ENCODE data around the gene CAMK4.
"Not testable (repeated sequence)": the region's sequence is repeated elsewhere in the genome, so short reads cannot be mapped to it uniquely, and the experiment has no call there.

CAMK4 gene

DNA sequence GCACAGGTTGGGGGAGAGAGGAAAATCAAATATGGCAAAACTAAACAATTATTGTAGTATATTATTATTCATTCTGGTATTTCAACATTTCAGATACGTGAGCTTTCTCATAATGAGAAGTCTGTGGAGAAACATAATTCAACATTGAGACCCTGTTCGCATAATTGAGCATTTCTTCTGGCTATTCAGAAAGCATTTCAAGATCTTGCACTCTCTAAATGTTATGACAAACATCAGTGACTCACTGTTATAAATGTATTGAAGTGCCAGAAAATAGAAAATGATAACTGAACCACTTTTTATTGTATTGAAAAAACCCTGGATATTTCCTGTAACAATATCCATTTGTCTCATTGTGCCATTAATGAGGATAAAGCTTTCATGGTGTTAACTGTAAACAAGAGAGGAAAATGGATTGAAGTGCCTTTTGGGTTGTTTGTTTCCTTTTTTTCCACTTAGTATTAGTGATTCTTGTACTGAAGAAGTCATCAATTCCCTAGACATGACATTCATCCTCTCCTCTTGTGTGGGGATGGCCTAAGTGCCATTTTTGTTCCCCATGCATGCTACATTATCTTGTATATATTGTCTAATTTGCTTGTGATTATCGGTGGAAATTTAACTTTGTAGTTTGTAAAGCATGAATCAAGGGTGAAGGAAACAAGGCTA lies 124.6 kb downstream of the CAMK4 start:
- H3K27ac Mint-ChIP-seq = peak overlapping the region; percentile 51
- peaks cover 52% of the 10 kb centered on the region for H3K4me1 Mint-ChIP-seq (ENCODE audit: low read depth)
- H3K27me3 Mint-ChIP-seq = no peaks in the 10 kb centered on the region
- H3K36me3 Mint-ChIP-seq = peaks cover 29% of the 10 kb centered on the region
- peaks cover 3% of the 10 kb centered on the region for H3K9me3 Mint-ChIP-seq (ENCODE audit: low read depth)
- H3K4me3 Mint-ChIP-seq = no peak overlapping the region

DNA sequence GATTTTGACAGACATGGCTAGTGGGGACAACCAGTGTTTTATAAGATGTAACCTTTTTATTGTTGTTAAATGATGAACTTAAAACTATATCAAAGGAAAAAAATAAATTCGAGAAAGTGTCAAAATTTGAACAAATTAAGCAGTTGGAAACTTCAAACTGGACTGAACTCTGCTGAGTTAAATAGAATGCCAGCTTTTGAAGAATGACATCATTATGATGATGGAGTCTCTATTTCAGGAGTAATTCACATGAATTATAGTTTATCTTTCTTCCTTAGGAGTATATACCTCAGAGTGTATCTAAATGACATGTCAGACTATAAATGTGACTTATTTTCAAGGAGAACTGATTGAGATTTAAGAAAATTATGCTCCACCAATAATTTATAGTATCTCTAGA lies 125.2 kb downstream of the CAMK4 start:
- Mint-ChIP-seq H3K27ac (peak overlapping the region; percentile 51), H3K36me3 (peaks cover 33% of the 10 kb centered on the region), H3K4me3 (no peak overlapping the region), H3K9me3 (ENCODE audit: low read depth) (peaks cover 6% of the 10 kb centered on the region), H3K27me3 (no peaks in the 10 kb centered on the region), H3K4me1 (ENCODE audit: low read depth) (peaks cover 53% of the 10 kb centered on the region)

DNA sequence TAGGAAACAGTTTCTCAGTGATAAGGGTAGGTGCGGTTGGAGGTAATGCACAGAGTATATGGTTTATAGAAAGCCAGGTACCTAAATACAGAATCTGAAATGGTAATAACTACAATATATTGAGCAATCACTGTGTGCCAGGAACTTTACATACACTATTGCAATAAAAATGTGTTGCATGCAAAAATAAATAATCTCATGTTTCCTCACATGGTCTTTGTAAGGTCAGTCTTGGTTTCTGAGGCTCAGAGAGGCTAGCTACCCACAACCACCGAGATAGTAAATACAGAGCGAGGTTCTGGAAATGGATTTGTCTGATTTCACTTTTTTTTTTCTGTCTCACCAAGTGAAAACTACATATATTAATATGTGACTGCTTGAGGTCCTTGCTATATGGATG lies 128.9 kb downstream of the CAMK4 start:
- no peak overlapping the region for H3K4me3 Mint-ChIP-seq
- H3K36me3 Mint-ChIP-seq = peaks cover 28% of the 10 kb centered on the region
- H3K9me3 Mint-ChIP-seq (ENCODE audit: low read depth) = peaks cover 6% of the 10 kb centered on the region
- H3K4me1 Mint-ChIP-seq (ENCODE audit: low read depth) = peaks cover 41% of the 10 kb centered on the region
- H3K27me3 Mint-ChIP-seq = no peaks in the 10 kb centered on the region
- H3K27ac Mint-ChIP-seq = peak overlapping the region; percentile 1

DNA sequence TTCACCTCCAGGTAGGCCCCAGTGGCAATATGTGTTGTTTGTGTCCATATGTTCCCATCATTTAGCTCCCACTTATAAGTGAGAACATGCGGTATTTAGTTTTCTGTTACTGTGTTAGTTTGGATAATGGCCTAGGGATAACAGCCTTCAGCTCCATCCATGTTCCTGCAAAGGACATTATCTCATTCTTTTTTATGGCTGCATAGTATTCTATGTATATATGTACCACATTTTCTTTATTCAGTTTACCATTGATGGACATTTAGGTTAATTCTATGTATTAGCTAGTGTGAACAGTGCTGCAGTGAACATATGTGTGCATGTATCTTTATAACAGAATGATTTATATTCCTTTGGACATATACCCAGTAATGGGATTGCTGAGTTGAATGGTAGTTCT lies 134.5 kb downstream of the CAMK4 start:
- not testable (repeated sequence) for H3K9me3 Mint-ChIP-seq (ENCODE audit: low read depth); H3K4me3 Mint-ChIP-seq; H3K27me3 Mint-ChIP-seq
- peak overlapping the region; percentile 58 for H3K27ac Mint-ChIP-seq
- peaks cover 32% of the 10 kb centered on the region for H3K36me3 Mint-ChIP-seq
- H3K4me1 Mint-ChIP-seq (ENCODE audit: low read depth) = peaks cover 47% of the 10 kb centered on the region

DNA sequence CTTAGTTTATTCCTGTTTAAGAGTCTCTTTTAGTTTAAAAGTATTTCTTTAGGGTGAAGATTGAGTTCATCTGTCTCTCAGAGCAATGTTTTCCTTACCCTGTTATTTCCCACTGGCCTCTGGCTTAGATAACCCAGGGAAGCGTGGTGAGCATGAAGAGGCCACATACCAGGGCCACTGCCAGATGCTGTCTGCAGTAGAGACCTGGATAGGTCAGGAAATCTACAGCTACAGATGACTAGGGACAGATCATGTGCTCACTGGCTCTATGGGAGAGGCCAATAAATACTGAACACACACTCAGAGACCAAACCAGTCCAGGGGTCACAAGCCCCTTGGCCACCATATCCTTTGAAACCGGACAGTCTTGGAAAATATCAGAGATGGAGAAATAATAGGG lies 136.0 kb downstream of the CAMK4 start:
- Mint-ChIP-seq H3K4me1 (ENCODE audit: low read depth) (peaks cover 53% of the 10 kb centered on the region), H3K36me3 (peaks cover 31% of the 10 kb centered on the region), H3K27ac (no peak overlapping the region), H3K9me3 (ENCODE audit: low read depth) (peaks cover 3% of the 10 kb centered on the region), H3K27me3 (no peaks in the 10 kb centered on the region), H3K4me3 (no peak overlapping the region)

DNA sequence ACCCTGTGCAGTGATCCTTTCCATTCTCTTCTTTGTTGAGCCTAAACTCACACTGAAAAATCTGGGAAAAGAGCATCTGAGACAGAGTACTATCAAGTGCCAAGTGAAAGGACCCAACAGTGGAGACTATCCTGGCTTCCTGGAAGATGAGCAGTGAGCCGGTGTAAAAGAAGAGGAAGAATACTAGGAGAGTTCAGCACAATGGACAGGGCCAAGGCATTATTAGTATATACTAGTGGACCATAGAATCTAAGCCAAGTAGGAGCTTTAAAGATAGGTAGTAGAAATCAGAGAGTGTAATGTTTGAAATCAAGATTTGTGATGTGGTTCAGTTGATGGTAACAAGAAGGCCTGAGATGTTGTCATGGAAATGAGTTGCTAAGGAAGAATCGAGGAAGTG lies 140.8 kb downstream of the CAMK4 start:
- H3K27me3 Mint-ChIP-seq = no peaks in the 10 kb centered on the region
- peaks cover 3% of the 10 kb centered on the region for H3K9me3 Mint-ChIP-seq (ENCODE audit: low read depth)
- H3K27ac Mint-ChIP-seq = peak overlapping the region; percentile 16
- peaks cover 28% of the 10 kb centered on the region for H3K36me3 Mint-ChIP-seq
- H3K4me3 Mint-ChIP-seq = no peak overlapping the region
- peaks cover 66% of the 10 kb centered on the region for H3K4me1 Mint-ChIP-seq (ENCODE audit: low read depth)

DNA sequence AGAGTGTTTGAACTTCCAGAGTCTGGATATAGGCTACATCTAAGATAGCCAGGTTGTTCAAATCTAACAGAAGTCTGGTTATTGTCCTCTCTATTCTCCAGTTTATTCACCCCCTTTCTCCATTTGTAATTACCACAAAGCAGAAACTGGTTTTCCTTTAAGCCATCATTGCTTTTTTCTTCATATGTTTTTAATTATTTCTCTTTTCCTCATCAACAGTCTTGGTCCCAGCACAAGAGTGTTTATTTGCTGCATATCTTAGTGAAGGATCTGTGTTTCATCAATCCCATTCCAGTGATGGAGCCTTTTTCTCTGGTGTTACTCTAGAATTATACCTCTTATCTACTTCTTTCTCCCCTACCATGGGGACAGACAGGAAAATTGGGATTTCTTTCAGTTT lies 142.2 kb downstream of the CAMK4 start:
- no peaks in the 10 kb centered on the region for H3K27me3 Mint-ChIP-seq
- peaks cover 59% of the 10 kb centered on the region for H3K4me1 Mint-ChIP-seq (ENCODE audit: low read depth)
- H3K9me3 Mint-ChIP-seq (ENCODE audit: low read depth) = peaks cover 3% of the 10 kb centered on the region
- H3K27ac Mint-ChIP-seq = no peak overlapping the region
- H3K4me3 Mint-ChIP-seq = no peak overlapping the region
- H3K36me3 Mint-ChIP-seq = peaks cover 35% of the 10 kb centered on the region

DNA sequence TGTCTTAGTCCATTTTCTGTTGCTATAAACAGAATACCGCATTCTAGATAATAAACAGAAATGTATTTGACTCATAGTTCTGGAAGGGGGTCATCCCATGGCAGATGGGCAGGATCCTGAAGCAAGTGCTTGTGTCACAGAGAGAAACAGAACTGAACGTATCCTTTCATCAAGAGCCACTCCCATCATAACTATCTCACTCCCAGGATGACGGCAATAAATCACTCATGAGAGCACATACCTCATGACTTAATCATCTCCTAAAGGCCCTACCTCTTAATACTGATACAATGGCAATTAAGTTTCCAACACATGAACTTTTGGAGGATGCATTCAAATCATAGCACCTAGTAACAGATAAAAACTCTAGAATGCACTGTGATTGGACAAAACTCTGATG lies 142.9 kb downstream of the CAMK4 start:
- Mint-ChIP-seq H3K4me1 (ENCODE audit: low read depth) (peaks cover 59% of the 10 kb centered on the region), H3K27ac (peak overlapping the region; percentile 19), H3K9me3 (ENCODE audit: low read depth) (peaks cover 3% of the 10 kb centered on the region), H3K27me3 (no peaks in the 10 kb centered on the region), H3K4me3 (no peak overlapping the region), H3K36me3 (peaks cover 37% of the 10 kb centered on the region)

DNA sequence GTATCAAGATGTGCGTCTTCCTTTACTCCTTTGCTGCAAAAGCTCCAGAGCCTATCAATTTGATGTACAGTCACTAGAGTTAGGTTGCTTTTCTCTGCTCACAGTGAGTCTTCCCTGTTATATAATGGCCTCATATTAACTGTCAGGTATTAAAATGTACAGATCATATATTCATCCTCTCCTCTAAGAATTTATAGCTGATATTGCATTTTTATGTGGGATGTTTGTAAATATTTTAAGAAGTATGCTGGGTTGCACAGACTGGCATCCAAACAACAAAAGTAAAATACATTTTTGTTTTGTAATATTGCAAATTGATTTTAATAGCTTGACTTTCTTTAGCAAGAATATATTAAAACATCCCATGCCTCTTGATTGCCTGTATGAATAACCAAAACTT lies 148.6 kb downstream of the CAMK4 start:
- Mint-ChIP-seq H3K4me3 (no peak overlapping the region), H3K27ac (no peak overlapping the region), H3K27me3 (no peaks in the 10 kb centered on the region), H3K9me3 (ENCODE audit: low read depth) (no peaks in the 10 kb centered on the region), H3K4me1 (ENCODE audit: low read depth) (peaks cover 61% of the 10 kb centered on the region), H3K36me3 (peaks cover 30% of the 10 kb centered on the region)

DNA sequence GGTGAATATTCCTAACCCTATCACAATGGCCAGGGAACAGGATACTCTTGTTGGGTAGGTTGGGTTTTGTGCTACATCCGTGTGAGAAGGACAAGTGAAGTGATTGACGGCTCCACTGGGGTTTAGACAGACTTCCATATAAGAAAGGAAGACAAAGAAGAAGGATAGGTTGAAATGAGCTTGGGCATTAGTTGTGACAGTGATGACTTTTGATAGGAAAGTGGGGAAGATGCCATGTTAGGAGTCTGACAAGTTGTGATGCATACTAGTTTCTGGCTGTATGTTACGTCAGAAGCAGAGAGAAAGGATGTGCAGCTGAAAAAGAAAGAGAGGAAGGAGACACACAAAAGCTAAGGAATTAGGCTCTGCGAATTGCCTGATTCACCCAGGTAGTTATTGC lies 150.2 kb downstream of the CAMK4 start:
- Mint-ChIP-seq H3K4me1 (ENCODE audit: low read depth) (peaks cover 62% of the 10 kb centered on the region), H3K27ac (peak overlapping the region; percentile 6), H3K9me3 (ENCODE audit: low read depth) (no peaks in the 10 kb centered on the region), H3K27me3 (no peaks in the 10 kb centered on the region), H3K4me3 (no peak overlapping the region), H3K36me3 (peaks cover 33% of the 10 kb centered on the region)

DNA sequence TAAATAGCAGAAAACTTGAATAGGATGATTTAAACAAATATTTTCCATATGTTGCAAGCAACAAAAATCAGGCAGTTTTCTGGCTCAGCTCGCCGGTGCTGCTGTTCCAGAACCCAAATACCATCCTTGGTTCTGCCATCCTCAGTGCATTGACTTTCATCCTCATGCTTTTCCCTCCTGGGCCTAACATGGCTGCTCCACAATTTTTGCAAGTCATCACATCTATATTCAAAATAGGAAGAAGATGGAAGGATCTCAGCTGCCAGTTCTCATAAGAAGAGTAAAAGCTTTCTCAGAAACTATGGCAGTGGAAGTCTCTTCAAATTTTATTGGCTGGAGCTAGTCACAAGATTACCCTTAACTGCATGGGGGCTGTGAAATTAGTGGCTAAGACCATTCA lies 151.5 kb downstream of the CAMK4 start:
- Mint-ChIP-seq H3K27ac (no peak overlapping the region), H3K4me3 (no peak overlapping the region), H3K36me3 (peaks cover 38% of the 10 kb centered on the region), H3K27me3 (no peaks in the 10 kb centered on the region), H3K9me3 (ENCODE audit: low read depth) (no peaks in the 10 kb centered on the region), H3K4me1 (ENCODE audit: low read depth) (peaks cover 67% of the 10 kb centered on the region)

DNA sequence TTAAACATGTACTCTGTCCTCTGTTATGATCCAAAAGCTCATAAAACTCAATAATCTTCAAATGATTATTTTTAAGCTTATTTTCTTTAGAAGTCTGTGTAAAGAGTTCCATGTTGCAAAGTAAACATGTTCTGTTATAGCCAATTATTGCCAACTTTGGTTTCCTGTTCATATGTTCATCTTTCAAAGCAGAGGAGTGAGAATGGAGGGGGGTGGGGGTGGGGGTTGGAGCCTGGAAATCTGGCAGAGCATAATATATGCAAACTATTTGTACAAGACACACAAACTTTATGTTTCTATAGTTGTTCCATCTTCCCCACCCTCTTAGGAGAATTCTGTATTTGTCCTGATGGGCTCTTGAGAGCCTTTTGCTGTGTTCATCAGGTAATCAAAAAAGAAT lies 153.1 kb downstream of the CAMK4 start:
- peaks cover 68% of the 10 kb centered on the region for H3K4me1 Mint-ChIP-seq (ENCODE audit: low read depth)

DNA sequence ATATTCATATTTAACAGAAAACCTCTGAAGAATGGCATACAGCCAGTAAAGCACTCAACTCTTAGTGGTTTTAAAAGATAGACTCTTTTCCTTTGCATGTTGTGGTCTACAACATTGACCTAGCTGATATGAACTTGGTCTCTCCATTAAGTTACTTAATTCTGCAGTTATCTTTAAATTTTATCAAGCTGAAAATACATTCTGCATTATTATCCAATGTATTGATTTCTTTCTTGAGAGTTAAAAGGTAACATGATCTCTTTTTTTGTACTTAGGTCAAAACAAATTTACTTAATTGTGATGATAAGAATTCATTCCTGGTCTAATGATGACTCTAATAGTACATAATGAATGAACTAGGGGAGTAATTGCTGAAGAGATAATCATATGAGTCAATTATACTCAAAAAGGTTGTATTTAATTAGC lies 155.2 kb downstream of the CAMK4 start:
- Mint-ChIP-seq H3K27ac (no peak overlapping the region), H3K4me1 (ENCODE audit: low read depth) (peaks cover 53% of the 10 kb centered on the region), H3K4me3 (no peak overlapping the region), H3K27me3 (no peaks in the 10 kb centered on the region), H3K9me3 (ENCODE audit: low read depth) (no peaks in the 10 kb centered on the region), H3K36me3 (peaks cover 29% of the 10 kb centered on the region)

More for the DNA sequence above, 153.1 kb downstream of the CAMK4 start:
- Mint-ChIP-seq H3K9me3 (ENCODE audit: low read depth) (no peaks in the 10 kb centered on the region), H3K27ac (no peak overlapping the region), H3K4me3 (no peak overlapping the region), H3K27me3 (no peaks in the 10 kb centered on the region), H3K36me3 (peaks cover 38% of the 10 kb centered on the region)

DNA sequence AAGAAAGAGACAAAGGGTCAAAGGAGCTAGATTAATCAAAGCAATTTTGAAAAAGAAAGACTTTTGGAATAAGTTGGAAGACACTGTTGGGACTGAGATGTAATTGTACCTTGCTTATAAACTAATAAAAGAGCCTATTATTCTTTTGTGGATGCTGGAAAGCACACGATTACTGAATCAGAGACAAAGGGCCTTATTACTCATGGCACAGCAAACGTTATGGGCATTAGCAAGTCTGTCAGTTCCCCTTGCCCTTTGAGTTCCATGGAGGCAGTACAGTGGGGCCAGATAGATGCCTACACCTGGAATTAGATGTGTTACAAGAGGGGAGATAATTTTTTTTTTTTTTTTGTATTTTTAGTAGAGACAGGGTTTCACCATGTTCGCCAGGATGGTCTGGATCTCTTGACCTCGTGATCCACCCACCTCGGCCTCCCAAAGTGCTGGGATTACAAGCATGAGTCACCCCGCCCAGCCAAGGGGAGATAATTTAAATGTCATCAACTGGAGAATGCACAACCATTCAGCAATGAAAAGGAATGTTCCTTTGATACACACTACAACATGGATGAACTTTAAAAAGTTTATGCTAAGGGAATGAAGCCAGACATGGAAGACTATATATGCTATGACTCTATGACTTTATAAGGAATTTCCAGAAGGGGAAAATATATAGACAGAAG lies 159.2 kb downstream of the CAMK4 start:
- H3K4me3 Mint-ChIP-seq = no peak overlapping the region
- H3K27me3 Mint-ChIP-seq = no peaks in the 10 kb centered on the region
- H3K4me1 Mint-ChIP-seq (ENCODE audit: low read depth) = peaks cover 35% of the 10 kb centered on the region
- no peaks in the 10 kb centered on the region for H3K9me3 Mint-ChIP-seq (ENCODE audit: low read depth)
- no peak overlapping the region for H3K27ac Mint-ChIP-seq
- H3K36me3 Mint-ChIP-seq = peaks cover 26% of the 10 kb centered on the region

DNA sequence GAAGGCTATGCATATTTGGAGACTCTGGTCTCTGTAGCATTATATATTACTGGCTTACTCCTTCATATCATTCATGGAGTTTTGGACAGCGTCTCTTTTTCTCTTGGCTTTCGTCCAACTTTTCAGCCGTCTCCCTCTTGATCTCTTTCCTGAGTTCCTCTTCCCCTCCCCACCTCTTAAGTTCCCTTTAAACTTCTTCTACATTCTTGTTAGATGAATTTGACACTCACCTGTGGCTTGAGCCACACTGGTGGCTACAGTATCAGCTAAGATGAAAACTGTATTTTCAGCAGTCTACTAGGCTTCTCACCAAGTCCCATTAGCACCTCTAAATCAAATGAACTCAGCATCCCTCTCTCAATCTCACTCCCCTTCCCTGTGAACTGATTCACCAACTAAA lies 160.0 kb downstream of the CAMK4 start:
- no peak overlapping the region for H3K27ac Mint-ChIP-seq
- H3K27me3 Mint-ChIP-seq = no peaks in the 10 kb centered on the region
- H3K9me3 Mint-ChIP-seq (ENCODE audit: low read depth) = no peaks in the 10 kb centered on the region
- peaks cover 30% of the 10 kb centered on the region for H3K36me3 Mint-ChIP-seq
- peaks cover 33% of the 10 kb centered on the region for H3K4me1 Mint-ChIP-seq (ENCODE audit: low read depth)
- H3K4me3 Mint-ChIP-seq = no peak overlapping the region

DNA sequence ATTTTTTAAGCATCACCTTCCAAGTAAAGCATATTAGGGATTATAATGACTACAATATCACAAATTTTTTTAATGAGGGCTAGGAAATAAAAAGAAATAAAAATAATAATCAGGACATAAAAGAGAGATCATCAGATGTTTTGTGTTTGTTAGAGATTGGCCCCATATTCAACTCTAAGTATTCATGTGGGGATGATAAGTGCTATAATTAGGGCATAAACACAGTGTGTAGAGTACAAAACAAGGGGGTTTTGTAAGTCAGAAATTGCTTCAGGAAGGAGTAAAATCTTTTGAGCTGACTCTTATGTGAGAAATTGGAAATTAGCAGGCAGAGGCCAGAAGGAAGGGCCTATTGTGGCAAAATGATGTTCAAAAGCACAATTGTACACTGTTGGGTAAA lies 160.9 kb downstream of the CAMK4 start:
- H3K4me3 Mint-ChIP-seq = no peak overlapping the region
- peaks cover 32% of the 10 kb centered on the region for H3K4me1 Mint-ChIP-seq (ENCODE audit: low read depth)
- no peaks in the 10 kb centered on the region for H3K9me3 Mint-ChIP-seq (ENCODE audit: low read depth)
- no peak overlapping the region for H3K27ac Mint-ChIP-seq
- peaks cover 32% of the 10 kb centered on the region for H3K36me3 Mint-ChIP-seq
- no peaks in the 10 kb centered on the region for H3K27me3 Mint-ChIP-seq

All from activated naive CD8-positive, alpha-beta T cell (primary cell).